ENCODE measurements around the gene RNF111.

GRCh38 chr15:59053482-59053881, 66.0 kb downstream of the RNF111 start:
- TF ChIP-seq, protein P1, sequence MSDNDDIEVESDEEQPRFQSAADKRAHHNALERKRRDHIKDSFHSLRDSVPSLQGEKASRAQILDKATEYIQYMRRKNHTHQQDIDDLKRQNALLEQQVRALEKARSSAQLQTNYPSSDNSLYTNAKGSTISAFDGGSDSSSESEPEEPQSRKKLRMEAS (IDR thresholded peaks at IDR 0.05) = no peak
- TF ChIP-seq, protein P2, sequence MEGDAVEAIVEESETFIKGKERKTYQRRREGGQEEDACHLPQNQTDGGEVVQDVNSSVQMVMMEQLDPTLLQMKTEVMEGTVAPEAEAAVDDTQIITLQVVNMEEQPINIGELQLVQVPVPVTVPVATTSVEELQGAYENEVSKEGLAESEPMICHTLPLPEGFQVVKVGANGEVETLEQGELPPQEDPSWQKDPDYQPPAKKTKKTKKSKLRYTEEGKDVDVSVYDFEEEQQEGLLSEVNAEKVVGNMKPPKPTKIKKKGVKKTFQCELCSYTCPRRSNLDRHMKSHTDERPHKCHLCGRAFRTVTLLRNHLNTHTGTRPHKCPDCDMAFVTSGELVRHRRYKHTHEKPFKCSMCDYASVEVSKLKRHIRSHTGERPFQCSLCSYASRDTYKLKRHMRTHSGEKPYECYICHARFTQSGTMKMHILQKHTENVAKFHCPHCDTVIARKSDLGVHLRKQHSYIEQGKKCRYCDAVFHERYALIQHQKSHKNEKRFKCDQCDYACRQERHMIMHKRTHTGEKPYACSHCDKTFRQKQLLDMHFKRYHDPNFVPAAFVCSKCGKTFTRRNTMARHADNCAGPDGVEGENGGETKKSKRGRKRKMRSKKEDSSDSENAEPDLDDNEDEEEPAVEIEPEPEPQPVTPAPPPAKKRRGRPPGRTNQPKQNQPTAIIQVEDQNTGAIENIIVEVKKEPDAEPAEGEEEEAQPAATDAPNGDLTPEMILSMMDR (IDR thresholded peaks at IDR 0.05) = no peak
- no peak for TF ChIP-seq CEBPB (IDR thresholded peaks at IDR 0.05)
- TF ChIP-seq EP300 (IDR thresholded peaks at IDR 0.05) = no peak
- TF ChIP-seq, protein P3, sequence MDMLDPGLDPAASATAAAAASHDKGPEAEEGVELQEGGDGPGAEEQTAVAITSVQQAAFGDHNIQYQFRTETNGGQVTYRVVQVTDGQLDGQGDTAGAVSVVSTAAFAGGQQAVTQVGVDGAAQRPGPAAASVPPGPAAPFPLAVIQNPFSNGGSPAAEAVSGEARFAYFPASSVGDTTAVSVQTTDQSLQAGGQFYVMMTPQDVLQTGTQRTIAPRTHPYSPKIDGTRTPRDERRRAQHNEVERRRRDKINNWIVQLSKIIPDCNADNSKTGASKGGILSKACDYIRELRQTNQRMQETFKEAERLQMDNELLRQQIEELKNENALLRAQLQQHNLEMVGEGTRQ (IDR thresholded peaks at IDR 0.05) = no peak
- TF ChIP-seq REST (IDR thresholded peaks at IDR 0.05) = no peak
